ENCODE measurements around the gene SPOCK2.

Gene SPOCK2

DNA sequence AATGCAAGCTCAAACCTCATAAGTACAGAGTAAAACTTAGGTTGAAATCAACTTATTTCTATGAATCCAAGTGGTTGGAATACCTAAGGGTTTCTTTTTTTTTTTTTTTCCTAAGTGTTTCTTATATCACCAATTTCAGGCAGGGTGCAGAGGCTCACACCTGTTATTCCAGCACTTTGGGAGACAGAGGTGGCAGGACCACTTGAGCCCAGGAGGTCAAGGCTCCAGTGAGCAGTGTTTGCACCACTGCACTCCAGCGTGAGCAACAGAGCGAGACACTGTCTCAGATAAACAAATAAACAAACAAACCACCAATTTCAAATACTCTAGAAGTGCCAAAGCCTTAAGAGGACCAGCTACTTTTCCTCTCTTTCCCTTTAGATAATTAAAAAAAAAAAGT, 39.2 kb upstream of the SPOCK2 start:
- H3K4me3 ChIP-seq (ENCODE audit: insufficient read depth, low read length, poor library complexity, severe bottlenecking): no peak overlapping the region
- no peak overlapping the region for H3K4me2 ChIP-seq (ENCODE audit: low read depth, low read length, poor library complexity, severe bottlenecking)
- no peaks in the 10 kb centered on the region for H3K27me3 ChIP-seq (ENCODE audit: low read length)
- peaks cover 8% of the 10 kb centered on the region; the same call in 1 of the 2 replicates for H3F3A ChIP-seq (ENCODE audit: insufficient read depth)
- H3K9me3 ChIP-seq (ENCODE audit: insufficient read depth, low read length): no peaks in the 10 kb centered on the region
- no peak overlapping the region for H2AFZ ChIP-seq (ENCODE audit: low read depth, low read length, severe bottlenecking)
- H3K79me2 ChIP-seq (ENCODE audit: insufficient read depth, low read length): no peaks in the 10 kb centered on the region
- no peaks in the 10 kb centered on the region for H3K9me2 ChIP-seq (replicated peaks; ENCODE audit: insufficient read depth, low read length)
- H4K20me1 ChIP-seq (ENCODE audit: low read depth, low read length): no peaks in the 10 kb centered on the region
- no peak overlapping the region for H3K27ac ChIP-seq (ENCODE audit: low read depth, low read length)
- H3K36me3 ChIP-seq (ENCODE audit: low read length): no peaks in the 10 kb centered on the region
- H3K9ac ChIP-seq (ENCODE audit: low read length): no peak overlapping the region
- TF ChIP-seq EZH2phosphoT487 (conservative IDR thresholded peaks at IDR 0.05; ENCODE audit: low read length): no peak
- TF ChIP-seq, protein P1, sequence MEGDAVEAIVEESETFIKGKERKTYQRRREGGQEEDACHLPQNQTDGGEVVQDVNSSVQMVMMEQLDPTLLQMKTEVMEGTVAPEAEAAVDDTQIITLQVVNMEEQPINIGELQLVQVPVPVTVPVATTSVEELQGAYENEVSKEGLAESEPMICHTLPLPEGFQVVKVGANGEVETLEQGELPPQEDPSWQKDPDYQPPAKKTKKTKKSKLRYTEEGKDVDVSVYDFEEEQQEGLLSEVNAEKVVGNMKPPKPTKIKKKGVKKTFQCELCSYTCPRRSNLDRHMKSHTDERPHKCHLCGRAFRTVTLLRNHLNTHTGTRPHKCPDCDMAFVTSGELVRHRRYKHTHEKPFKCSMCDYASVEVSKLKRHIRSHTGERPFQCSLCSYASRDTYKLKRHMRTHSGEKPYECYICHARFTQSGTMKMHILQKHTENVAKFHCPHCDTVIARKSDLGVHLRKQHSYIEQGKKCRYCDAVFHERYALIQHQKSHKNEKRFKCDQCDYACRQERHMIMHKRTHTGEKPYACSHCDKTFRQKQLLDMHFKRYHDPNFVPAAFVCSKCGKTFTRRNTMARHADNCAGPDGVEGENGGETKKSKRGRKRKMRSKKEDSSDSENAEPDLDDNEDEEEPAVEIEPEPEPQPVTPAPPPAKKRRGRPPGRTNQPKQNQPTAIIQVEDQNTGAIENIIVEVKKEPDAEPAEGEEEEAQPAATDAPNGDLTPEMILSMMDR (IDR thresholded peaks at IDR 0.05; ENCODE audit: insufficient read depth, low read length, poor library complexity, severe bottlenecking): no peak

DNA sequence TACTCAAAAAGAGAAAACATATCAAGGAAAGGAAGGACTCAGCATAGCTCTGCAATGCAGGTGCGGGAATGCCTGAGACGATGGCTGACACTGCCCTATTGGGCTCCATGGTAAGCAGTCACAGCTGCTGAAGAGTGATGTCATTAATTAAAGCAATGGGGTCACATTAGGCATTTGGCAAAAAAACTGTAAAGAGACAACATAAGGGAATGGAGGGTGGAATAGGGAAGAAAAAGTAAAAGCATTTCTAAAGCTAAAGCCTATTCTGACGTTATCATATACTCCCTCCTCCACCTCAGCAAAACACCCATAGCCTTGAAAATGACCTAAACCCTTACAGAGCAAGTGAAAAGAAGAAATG, 38.5 kb upstream of the SPOCK2 start:
- TF ChIP-seq, protein P1 (IDR thresholded peaks at IDR 0.05; ENCODE audit: insufficient read depth, low read length, poor library complexity, severe bottlenecking): no peak
- TF ChIP-seq EZH2phosphoT487 (conservative IDR thresholded peaks at IDR 0.05; ENCODE audit: low read length): no peak
- H3K79me2 ChIP-seq (ENCODE audit: insufficient read depth, low read length): no peaks in the 10 kb centered on the region
- no peak overlapping the region for H3K4me3 ChIP-seq (ENCODE audit: insufficient read depth, low read length, poor library complexity, severe bottlenecking)
- no peaks in the 10 kb centered on the region for H3K9me2 ChIP-seq (replicated peaks; ENCODE audit: insufficient read depth, low read length)
- H3K27ac ChIP-seq (ENCODE audit: low read depth, low read length): no peak overlapping the region
- no peaks in the 10 kb centered on the region for H4K20me1 ChIP-seq (ENCODE audit: low read depth, low read length)
- H3K36me3 ChIP-seq (ENCODE audit: low read length): no peaks in the 10 kb centered on the region
- H2AFZ ChIP-seq (ENCODE audit: low read depth, low read length, severe bottlenecking): no peak overlapping the region
- no peaks in the 10 kb centered on the region for H3K27me3 ChIP-seq (ENCODE audit: low read length)
- no peak overlapping the region for H3K4me2 ChIP-seq (ENCODE audit: low read depth, low read length, poor library complexity, severe bottlenecking)
- peaks cover 8% of the 10 kb centered on the region; the same call in 1 of the 2 replicates for H3F3A ChIP-seq (ENCODE audit: insufficient read depth)
- no peaks in the 10 kb centered on the region for H3K9me3 ChIP-seq (ENCODE audit: insufficient read depth, low read length)
- H3K9ac ChIP-seq (ENCODE audit: low read length): no peak overlapping the region

DNA sequence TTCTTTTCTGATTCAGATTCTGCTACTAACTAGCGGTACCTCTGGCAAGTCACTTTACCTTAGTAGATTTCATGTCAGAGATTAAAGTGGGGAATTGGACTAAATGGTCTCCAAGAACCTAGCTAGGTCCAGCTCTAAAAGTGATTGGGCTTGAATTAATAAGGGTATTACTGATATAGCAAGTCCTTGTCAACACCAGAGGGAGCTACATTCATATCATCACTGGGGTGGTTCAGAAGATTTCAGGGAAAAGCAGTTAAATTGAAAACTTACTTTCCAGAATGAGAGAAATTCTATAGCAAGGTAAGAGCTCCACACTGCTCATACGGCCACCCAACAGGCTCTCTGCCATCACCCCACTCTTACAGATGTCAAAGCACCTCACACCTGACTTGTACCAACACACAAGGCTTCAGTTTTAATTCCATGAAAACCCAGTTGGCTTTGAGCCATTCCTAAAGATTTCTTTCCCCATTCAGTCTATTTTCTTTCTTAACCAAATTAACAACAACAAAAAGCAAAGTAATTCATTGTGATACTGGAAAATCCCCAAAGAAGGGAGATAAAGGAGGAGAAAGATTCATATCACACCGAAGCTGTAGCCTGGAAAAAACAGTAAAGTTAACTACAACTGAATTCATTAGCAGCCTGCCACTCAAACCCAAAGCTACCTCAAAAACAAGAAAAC, 38.0 kb upstream of the SPOCK2 start:
- no peak overlapping the region for H3K27ac ChIP-seq (ENCODE audit: low read depth, low read length)
- H3K9ac ChIP-seq (ENCODE audit: low read length): no peak overlapping the region
- peaks cover 8% of the 10 kb centered on the region; the same call in 1 of the 2 replicates for H3F3A ChIP-seq (ENCODE audit: insufficient read depth)
- no peaks in the 10 kb centered on the region for H3K79me2 ChIP-seq (ENCODE audit: insufficient read depth, low read length)
- no peaks in the 10 kb centered on the region for H3K36me3 ChIP-seq (ENCODE audit: low read length)
- H3K9me2 ChIP-seq (replicated peaks; ENCODE audit: insufficient read depth, low read length): no peaks in the 10 kb centered on the region
- no peak for TF ChIP-seq EZH2phosphoT487 (conservative IDR thresholded peaks at IDR 0.05; ENCODE audit: low read length)
- TF ChIP-seq, protein P1 (IDR thresholded peaks at IDR 0.05; ENCODE audit: insufficient read depth, low read length, poor library complexity, severe bottlenecking): no peak
- H3K4me3 ChIP-seq (ENCODE audit: insufficient read depth, low read length, poor library complexity, severe bottlenecking): no peak overlapping the region
- no peak overlapping the region for H3K4me2 ChIP-seq (ENCODE audit: low read depth, low read length, poor library complexity, severe bottlenecking)
- H3K27me3 ChIP-seq (ENCODE audit: low read length): no peaks in the 10 kb centered on the region
- no peaks in the 10 kb centered on the region for H4K20me1 ChIP-seq (ENCODE audit: low read depth, low read length)
- no peaks in the 10 kb centered on the region for H3K9me3 ChIP-seq (ENCODE audit: insufficient read depth, low read length)
- no peak overlapping the region for H2AFZ ChIP-seq (ENCODE audit: low read depth, low read length, severe bottlenecking)
